ENCODE data around the gene KPTN.

Gene KPTN

GRCh38 chr19:47436712-47437401, 47.2 kb downstream of the KPTN start:
- H3K36me3 Mint-ChIP-seq (ENCODE audit: low read depth) = no peaks in the 10 kb centered on the region
- H3K27me3 Mint-ChIP-seq (ENCODE audit: low read depth) = peaks cover 66% of the 10 kb centered on the region
- H3K27ac Mint-ChIP-seq = no peak overlapping the region
- no peaks in the 10 kb centered on the region for H3K4me1 Mint-ChIP-seq
- H3K9me3 Mint-ChIP-seq = no peaks in the 10 kb centered on the region
- peak; percentile 71 to 90 (median 87) for TF ChIP-seq CTCF (IDR thresholded peaks at IDR 0.05; ENCODE audit: unreplicated experiment in 3 of 3)
- H3K4me3 Mint-ChIP-seq = no peak overlapping the region

- Mint-ChIP-seq H3K27ac (no peak overlapping the region), H3K4me1 (no peaks in the 10 kb centered on the region), H3K9me3 (no peaks in the 10 kb centered on the region), H3K27me3 (ENCODE audit: low read depth) (peaks cover 68% of the 10 kb centered on the region), H3K36me3 (ENCODE audit: low read depth) (no peaks in the 10 kb centered on the region), H3K4me3 (no peak overlapping the region)
- no peak for TF ChIP-seq CTCF (IDR thresholded peaks at IDR 0.05; ENCODE audit: unreplicated experiment in 3 of 3)
Observed at GRCh38 chr19:47435883-47436417, 48.1 kb downstream of the KPTN start.

- Mint-ChIP-seq H3K9me3 (no peaks in the 10 kb centered on the region), H3K27me3 (ENCODE audit: low read depth) (peaks cover 70% of the 10 kb centered on the region), H3K36me3 (ENCODE audit: low read depth) (no peaks in the 10 kb centered on the region), H3K27ac (no peak overlapping the region), H3K4me1 (no peaks in the 10 kb centered on the region), H3K4me3 (no peak overlapping the region)
- no peak for TF ChIP-seq CTCF (IDR thresholded peaks at IDR 0.05; ENCODE audit: unreplicated experiment in 3 of 3)
Observed at GRCh38 chr19:47435196-47435595, 48.8 kb downstream of the KPTN start.

GRCh38 chr19:47434088-47434487, 49.9 kb downstream of the KPTN start:
- Mint-ChIP-seq H3K27me3 (ENCODE audit: low read depth) (peaks cover 69% of the 10 kb centered on the region), H3K4me3 (no peak overlapping the region), H3K36me3 (ENCODE audit: low read depth) (no peaks in the 10 kb centered on the region), H3K9me3 (no peaks in the 10 kb centered on the region), H3K4me1 (no peaks in the 10 kb centered on the region), H3K27ac (no peak overlapping the region)
- no peak for TF ChIP-seq CTCF (IDR thresholded peaks at IDR 0.05; ENCODE audit: unreplicated experiment in 3 of 3)

GRCh38 chr19:47433121-47433520, 50.9 kb downstream of the KPTN start:
- Mint-ChIP-seq H3K36me3 (ENCODE audit: low read depth) (no peaks in the 10 kb centered on the region), H3K27me3 (ENCODE audit: low read depth) (peaks cover 63% of the 10 kb centered on the region), H3K4me3 (no peak overlapping the region), H3K4me1 (no peaks in the 10 kb centered on the region), H3K9me3 (no peaks in the 10 kb centered on the region), H3K27ac (no peak overlapping the region)
- no peak for TF ChIP-seq CTCF (IDR thresholded peaks at IDR 0.05; ENCODE audit: unreplicated experiment in 3 of 3)

- no peaks in the 10 kb centered on the region for H3K36me3 Mint-ChIP-seq (ENCODE audit: low read depth)
- no peaks in the 10 kb centered on the region for H3K4me1 Mint-ChIP-seq
- H3K27ac Mint-ChIP-seq = no peak overlapping the region
- peaks cover 62% of the 10 kb centered on the region for H3K27me3 Mint-ChIP-seq (ENCODE audit: low read depth)
- no peaks in the 10 kb centered on the region for H3K9me3 Mint-ChIP-seq
- TF ChIP-seq CTCF (IDR thresholded peaks at IDR 0.05; ENCODE audit: unreplicated experiment in 3 of 3) = no peak
- H3K4me3 Mint-ChIP-seq = no peak overlapping the region
Observed at GRCh38 chr19:47432499-47432898, 51.5 kb downstream of the KPTN start.

Data from nephron (organoid).